GM12878 (cell line): ENCODE results near the gene TKTL1. TPM values are rescaled to one million over a fixed set of nuclear protein-coding genes. Genes with fewer than 3 reads are reported as not detected.

Source experiments
- CBX5 ChIP-seq: sonication (generic); IDR thresholded peaks from 2 replicates; pipeline ENCODE4 v1.6.1; 2016; ENCODE audit warnings: low read depth, moderate library complexity, mild to moderate bottlenecking, inconsistent platforms
- EED ChIP-seq: sonication (generic); IDR thresholded peaks from 2 replicates; pipeline ENCODE4 v1.6.1; 2016; ENCODE audit warnings: antibody characterized with exemption, low read depth
- EP300 ChIP-seq, 2 experiments: fragments of 150-350 bp in 1 of 2; IDR thresholded peaks; 2 replicates each; pipeline ENCODE4 v1.6.1; 2011 to 2012; ENCODE audit warnings: low read depth in 2 of 2, low read length in 2 of 2, borderline replicate concordance in 1 of 2, improper control_type of control experiment in 1 of 2, inconsistent platforms in 1 of 2; ENCODE audit not compliant: control insufficient read depth in 1 of 2
- FOS ChIP-seq: IDR thresholded peaks from 3 replicates; pipeline ENCODE4 v1.6.1; 2011; ENCODE audit warnings: borderline replicate concordance; ENCODE audit not compliant: insufficient read length; ENCODE audit errors: extremely low read depth
- GATAD2B ChIP-seq: fragments of 450-650 bp; conservative IDR thresholded peaks from 2 replicates; pipeline ENCODE4 v1.6.1; 2017; ENCODE audit warnings: low read depth, mild to moderate bottlenecking, moderate library complexity
- IKZF1 ChIP-seq: fragments of 450-650 bp; conservative IDR thresholded peaks from 2 replicates; pipeline ENCODE4 v1.6.1; 2017; ENCODE audit warnings: antibody characterized with exemption, mild to moderate bottlenecking
- NR2F1 ChIP-seq: fragments of 450-650 bp; conservative IDR thresholded peaks from 2 replicates; pipeline ENCODE4 v1.6.1; 2017; ENCODE audit warnings: mild to moderate bottlenecking
- RCOR1 ChIP-seq: conservative IDR thresholded peaks from 2 replicates; pipeline ENCODE4 v1.6.1; 2012; ENCODE audit warnings: low read depth, low read length, improper control_type of control experiment
- TCF12 ChIP-seq: IDR thresholded peaks from 2 replicates; pipeline ENCODE4 v1.6.1; 2011; ENCODE audit warnings: low read depth, mild to moderate bottlenecking, low read length
- ZNF274 ChIP-seq: IDR thresholded peaks from one replicate; pipeline ENCODE4 v1.8.0; 2011; ENCODE audit not compliant: insufficient read length, insufficient read depth
- polyA plus RNA-seq, 11 experiments: library from polyadenylated mRNA; depleted of rRNA in 4 of 11; unstranded in 6 of 11; stranded (reverse) in 5 of 11; fragments of >200 nt; fragmentation: Nextera tagmentation in 4 of 11; fragmentation: Illumina TruSeq in 1 of 11; extraction: Ambion mirVana in 4 of 11; extraction: Trizol in 1 of 11; gene quantifications; 1 replicate in 1 of 11; 2 replicates in 10 of 11; pipeline versions ENCODE4 v1.2.1 to v1.2.3, GENCODE V29; 2011 to 2016; ENCODE audit warnings: inconsistent platforms in 2 of 11, missing spikeins in 2 of 11, low read depth in 1 of 11
- total RNA-seq, 4 experiments: library from RNA; depleted of rRNA in 3 of 4; stranded (reverse); fragments of >200 nt in 3 of 4; fragmentation: Illumina TruSeq in 1 of 4; extraction: Trizol in 1 of 4; gene quantifications; 2 replicates each; pipeline versions ENCODE4 v1.2.1 to v1.2.3, GENCODE V29; 2013 to 2021
- TF ChIP-seq, protein P1 (sequence below): fragments of 450-650 bp; IDR thresholded peaks from 2 replicates; pipeline ENCODE4 v1.6.1; 2017; ENCODE audit warnings: borderline replicate concordance
- TF ChIP-seq, protein P2 (sequence below): fragments of 450-650 bp; formaldehyde crosslinking; IDR thresholded peaks from 2 replicates; pipeline ENCODE4 v1.4.0; 2020; ENCODE audit warnings: mild to moderate bottlenecking, moderate library complexity
- TF ChIP-seq, protein P3 (sequence below): IDR thresholded peaks from 2 replicates; pipeline ENCODE4 v1.6.1; 2011; ENCODE audit warnings: low read depth, mild to moderate bottlenecking, low read length, moderate library complexity, borderline replicate concordance; ENCODE audit errors: extremely low read depth
- TF ChIP-seq, protein P4 (sequence below): fragments of 450-650 bp; IDR thresholded peaks from 2 replicates; pipeline ENCODE4 v1.6.1; 2017; ENCODE audit warnings: mild to moderate bottlenecking, low read depth, inconsistent platforms; ENCODE audit not compliant: poor library complexity, severe bottlenecking
- TF ChIP-seq, protein P5 (sequence below): fragments of 450-650 bp; IDR thresholded peaks from 2 replicates; pipeline ENCODE4 v1.6.1; 2016; ENCODE audit warnings: mild to moderate bottlenecking
- TF ChIP-seq, protein P6 (sequence below): fragments of 450-650 bp; IDR thresholded peaks from 2 replicates; pipeline ENCODE4 v1.6.1; 2017; ENCODE audit warnings: low read depth, mild to moderate bottlenecking, moderate library complexity
- TF ChIP-seq, protein P7 (sequence below): IDR thresholded peaks from 2 replicates; pipeline ENCODE4 v1.6.1; 2012; ENCODE audit warnings: low read depth, low read length, improper control_type of control experiment

TKTL1 gene
- total and polyA plus RNA-seq, 10 of the 15 experiments (the other 5 are each of a cell fraction or from before 2014, with no cell fraction given), result 0.01 to 0.07 TPM; not detected in 8

DNA sequence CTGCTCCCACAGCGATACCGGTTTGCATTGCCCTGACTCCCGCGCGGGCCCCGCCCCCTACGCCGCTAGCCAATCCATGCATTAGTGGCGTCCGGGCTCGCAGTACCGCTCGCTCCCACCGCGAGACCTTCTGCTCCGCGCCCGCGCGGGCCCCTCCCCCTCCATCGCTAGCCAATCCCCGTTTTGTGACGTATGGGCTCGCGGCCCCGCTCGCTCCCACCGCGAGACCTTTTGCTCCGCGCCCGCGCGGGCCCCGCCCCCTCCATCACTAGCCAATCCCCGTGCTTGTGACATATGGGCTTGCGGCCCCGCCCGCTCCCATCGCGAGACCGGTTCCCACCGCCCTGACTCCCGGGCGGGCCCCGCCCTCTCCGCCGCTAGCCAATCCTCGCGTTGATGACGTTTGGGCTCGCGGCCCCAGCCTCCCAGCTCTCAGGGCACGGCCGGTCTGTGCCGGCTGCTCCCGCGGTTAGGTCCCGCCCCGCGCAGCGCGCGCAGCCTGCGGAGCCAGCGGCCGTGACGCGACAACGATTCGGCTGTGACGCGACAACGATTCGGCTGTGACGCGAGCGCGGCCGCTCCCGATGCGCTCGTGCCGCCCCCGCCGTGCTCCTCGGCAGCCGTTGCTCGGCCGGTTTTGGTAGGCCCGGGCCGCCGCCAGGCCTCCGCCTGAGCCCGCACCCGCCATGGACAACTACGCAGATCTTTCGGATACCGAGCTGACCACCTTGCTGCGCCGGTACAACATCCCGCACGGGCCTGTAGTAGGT, 83.4 kb downstream of the TKTL1 start, which contains the start of gene EMD (continued):
- TF ChIP-seq, protein P1, sequence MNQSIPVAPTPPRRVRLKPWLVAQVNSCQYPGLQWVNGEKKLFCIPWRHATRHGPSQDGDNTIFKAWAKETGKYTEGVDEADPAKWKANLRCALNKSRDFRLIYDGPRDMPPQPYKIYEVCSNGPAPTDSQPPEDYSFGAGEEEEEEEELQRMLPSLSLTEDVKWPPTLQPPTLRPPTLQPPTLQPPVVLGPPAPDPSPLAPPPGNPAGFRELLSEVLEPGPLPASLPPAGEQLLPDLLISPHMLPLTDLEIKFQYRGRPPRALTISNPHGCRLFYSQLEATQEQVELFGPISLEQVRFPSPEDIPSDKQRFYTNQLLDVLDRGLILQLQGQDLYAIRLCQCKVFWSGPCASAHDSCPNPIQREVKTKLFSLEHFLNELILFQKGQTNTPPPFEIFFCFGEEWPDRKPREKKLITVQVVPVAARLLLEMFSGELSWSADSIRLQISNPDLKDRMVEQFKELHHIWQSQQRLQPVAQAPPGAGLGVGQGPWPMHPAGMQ, result 0 out of 2 replicates have a peak, but pooled peaks have one; percentile 35
- TF ChIP-seq EP300 (IDR thresholded peaks at IDR 0.05; ENCODE audit: borderline replicate concordance in 1 of 2, control insufficient read depth in 1 of 2, low read depth in 2 of 2, low read length in 2 of 2), result no peak
- TF ChIP-seq RCOR1, result no peak
- 0 out of 2 replicates have a peak, but pooled peaks have one; percentile 22 for TF ChIP-seq NR2F1
- TF ChIP-seq, protein P2, sequence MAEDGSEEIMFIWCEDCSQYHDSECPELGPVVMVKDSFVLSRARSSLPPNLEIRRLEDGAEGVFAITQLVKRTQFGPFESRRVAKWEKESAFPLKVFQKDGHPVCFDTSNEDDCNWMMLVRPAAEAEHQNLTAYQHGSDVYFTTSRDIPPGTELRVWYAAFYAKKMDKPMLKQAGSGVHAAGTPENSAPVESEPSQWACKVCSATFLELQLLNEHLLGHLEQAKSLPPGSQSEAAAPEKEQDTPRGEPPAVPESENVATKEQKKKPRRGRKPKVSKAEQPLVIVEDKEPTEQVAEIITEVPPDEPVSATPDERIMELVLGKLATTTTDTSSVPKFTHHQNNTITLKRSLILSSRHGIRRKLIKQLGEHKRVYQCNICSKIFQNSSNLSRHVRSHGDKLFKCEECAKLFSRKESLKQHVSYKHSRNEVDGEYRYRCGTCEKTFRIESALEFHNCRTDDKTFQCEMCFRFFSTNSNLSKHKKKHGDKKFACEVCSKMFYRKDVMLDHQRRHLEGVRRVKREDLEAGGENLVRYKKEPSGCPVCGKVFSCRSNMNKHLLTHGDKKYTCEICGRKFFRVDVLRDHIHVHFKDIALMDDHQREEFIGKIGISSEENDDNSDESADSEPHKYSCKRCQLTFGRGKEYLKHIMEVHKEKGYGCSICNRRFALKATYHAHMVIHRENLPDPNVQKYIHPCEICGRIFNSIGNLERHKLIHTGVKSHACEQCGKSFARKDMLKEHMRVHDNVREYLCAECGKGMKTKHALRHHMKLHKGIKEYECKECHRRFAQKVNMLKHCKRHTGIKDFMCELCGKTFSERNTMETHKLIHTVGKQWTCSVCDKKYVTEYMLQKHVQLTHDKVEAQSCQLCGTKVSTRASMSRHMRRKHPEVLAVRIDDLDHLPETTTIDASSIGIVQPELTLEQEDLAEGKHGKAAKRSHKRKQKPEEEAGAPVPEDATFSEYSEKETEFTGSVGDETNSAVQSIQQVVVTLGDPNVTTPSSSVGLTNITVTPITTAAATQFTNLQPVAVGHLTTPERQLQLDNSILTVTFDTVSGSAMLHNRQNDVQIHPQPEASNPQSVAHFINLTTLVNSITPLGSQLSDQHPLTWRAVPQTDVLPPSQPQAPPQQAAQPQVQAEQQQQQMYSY (CRISPR knock-in tag), result no peak
- no peak for TF ChIP-seq FOS
- TF ChIP-seq, protein P3, sequence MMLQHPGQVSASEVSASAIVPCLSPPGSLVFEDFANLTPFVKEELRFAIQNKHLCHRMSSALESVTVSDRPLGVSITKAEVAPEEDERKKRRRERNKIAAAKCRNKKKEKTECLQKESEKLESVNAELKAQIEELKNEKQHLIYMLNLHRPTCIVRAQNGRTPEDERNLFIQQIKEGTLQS, result no peak
- TF ChIP-seq CBX5, result no peak
- TF ChIP-seq, protein P4, sequence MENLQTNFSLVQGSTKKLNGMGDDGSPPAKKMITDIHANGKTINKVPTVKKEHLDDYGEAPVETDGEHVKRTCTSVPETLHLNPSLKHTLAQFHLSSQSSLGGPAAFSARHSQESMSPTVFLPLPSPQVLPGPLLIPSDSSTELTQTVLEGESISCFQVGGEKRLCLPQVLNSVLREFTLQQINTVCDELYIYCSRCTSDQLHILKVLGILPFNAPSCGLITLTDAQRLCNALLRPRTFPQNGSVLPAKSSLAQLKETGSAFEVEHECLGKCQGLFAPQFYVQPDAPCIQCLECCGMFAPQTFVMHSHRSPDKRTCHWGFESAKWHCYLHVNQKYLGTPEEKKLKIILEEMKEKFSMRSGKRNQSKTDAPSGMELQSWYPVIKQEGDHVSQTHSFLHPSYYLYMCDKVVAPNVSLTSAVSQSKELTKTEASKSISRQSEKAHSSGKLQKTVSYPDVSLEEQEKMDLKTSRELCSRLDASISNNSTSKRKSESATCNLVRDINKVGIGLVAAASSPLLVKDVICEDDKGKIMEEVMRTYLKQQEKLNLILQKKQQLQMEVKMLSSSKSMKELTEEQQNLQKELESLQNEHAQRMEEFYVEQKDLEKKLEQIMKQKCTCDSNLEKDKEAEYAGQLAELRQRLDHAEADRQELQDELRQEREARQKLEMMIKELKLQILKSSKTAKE, result no peak
- TF ChIP-seq, protein P5, sequence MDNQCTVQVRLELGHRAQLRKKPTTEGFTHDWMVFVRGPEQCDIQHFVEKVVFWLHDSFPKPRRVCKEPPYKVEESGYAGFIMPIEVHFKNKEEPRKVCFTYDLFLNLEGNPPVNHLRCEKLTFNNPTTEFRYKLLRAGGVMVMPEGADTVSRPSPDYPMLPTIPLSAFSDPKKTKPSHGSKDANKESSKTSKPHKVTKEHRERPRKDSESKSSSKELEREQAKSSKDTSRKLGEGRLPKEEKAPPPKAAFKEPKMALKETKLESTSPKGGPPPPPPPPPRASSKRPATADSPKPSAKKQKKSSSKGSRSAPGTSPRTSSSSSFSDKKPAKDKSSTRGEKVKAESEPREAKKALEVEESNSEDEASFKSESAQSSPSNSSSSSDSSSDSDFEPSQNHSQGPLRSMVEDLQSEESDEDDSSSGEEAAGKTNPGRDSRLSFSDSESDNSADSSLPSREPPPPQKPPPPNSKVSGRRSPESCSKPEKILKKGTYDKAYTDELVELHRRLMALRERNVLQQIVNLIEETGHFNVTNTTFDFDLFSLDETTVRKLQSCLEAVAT, result no peak
- TF ChIP-seq, protein P6, sequence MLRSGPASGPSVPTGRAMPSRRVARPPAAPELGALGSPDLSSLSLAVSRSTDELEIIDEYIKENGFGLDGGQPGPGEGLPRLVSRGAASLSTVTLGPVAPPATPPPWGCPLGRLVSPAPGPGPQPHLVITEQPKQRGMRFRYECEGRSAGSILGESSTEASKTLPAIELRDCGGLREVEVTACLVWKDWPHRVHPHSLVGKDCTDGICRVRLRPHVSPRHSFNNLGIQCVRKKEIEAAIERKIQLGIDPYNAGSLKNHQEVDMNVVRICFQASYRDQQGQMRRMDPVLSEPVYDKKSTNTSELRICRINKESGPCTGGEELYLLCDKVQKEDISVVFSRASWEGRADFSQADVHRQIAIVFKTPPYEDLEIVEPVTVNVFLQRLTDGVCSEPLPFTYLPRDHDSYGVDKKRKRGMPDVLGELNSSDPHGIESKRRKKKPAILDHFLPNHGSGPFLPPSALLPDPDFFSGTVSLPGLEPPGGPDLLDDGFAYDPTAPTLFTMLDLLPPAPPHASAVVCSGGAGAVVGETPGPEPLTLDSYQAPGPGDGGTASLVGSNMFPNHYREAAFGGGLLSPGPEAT, result no peak
- no peak; the same call in 1 of the 2 replicates for TF ChIP-seq IKZF1
- TF ChIP-seq ZNF274, result no peak
- peak; percentile 72 for TF ChIP-seq GATAD2B
- TF ChIP-seq EED, result no peak
- TF ChIP-seq, protein P7, sequence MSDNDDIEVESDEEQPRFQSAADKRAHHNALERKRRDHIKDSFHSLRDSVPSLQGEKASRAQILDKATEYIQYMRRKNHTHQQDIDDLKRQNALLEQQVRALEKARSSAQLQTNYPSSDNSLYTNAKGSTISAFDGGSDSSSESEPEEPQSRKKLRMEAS, result no peak
- no peak for TF ChIP-seq TCF12
